ENCODE data around the gene MYL3.

Gene MYL3

DNA sequence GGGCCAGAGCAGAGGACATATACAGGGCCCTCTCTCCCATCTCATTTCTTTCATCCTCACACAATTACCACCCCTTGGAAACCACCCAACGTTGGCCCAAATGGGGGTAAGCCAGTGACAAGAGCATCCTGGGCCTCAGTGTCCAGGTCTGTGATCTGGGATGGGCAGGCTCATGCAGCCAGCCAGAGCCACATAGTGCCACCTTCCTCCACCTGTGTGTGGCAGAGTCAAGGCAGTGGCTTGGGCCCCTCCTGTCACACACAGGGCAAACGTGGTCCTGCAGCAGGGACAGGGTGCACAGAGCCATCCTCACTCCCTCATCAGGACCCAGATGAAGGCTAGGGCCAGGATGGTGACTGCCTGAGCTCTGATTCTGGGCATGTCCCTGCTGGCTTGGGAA, 2.3 kb upstream of the MYL3 start:
- Histone ChIP-seq H3K27me3 (replicated peaks; ENCODE audit: control insufficient read depth, insufficient read depth, low read length) (peaks cover 2% of the 10 kb centered on the region), H3K36me3 (ENCODE audit: control insufficient read depth, insufficient read depth, low read length) (no peaks in the 10 kb centered on the region), H3K4me3 (replicated peaks; ENCODE audit: low read depth, low read length) (no peak overlapping the region)
- TF ChIP-seq, protein P1, sequence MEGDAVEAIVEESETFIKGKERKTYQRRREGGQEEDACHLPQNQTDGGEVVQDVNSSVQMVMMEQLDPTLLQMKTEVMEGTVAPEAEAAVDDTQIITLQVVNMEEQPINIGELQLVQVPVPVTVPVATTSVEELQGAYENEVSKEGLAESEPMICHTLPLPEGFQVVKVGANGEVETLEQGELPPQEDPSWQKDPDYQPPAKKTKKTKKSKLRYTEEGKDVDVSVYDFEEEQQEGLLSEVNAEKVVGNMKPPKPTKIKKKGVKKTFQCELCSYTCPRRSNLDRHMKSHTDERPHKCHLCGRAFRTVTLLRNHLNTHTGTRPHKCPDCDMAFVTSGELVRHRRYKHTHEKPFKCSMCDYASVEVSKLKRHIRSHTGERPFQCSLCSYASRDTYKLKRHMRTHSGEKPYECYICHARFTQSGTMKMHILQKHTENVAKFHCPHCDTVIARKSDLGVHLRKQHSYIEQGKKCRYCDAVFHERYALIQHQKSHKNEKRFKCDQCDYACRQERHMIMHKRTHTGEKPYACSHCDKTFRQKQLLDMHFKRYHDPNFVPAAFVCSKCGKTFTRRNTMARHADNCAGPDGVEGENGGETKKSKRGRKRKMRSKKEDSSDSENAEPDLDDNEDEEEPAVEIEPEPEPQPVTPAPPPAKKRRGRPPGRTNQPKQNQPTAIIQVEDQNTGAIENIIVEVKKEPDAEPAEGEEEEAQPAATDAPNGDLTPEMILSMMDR (IDR thresholded peaks at IDR 0.05; ENCODE audit: insufficient read depth, low read length, poor library complexity, severe bottlenecking) = no peak
- DNase-seq (ENCODE audit: extremely low read depth, insufficient read length) = no peak

DNA sequence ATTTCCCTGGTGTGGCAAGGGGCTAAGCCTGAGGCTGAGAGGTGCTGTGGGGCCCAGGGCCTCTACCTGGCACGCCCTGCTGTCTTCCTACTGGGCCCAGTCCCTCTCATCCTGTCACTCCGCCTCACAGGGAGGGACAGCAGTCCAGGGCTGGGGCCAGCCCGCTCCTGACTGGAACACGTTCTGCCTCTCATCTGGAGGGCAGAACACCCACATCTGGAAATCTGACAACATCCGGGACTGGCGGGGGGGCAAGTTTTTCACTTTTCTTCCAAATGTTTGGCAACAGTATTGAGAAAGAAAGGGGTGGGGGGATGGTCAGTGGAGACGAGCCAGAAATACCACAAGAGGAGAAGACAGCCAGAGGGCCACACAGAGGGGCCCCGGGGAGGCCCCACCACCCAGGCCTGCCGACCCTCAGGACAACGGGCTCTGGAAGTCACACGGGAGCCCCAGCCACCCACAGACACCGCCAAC, 1.8 kb upstream of the MYL3 start:
- TF ChIP-seq, protein P1 (IDR thresholded peaks at IDR 0.05; ENCODE audit: insufficient read depth, low read length, poor library complexity, severe bottlenecking) = no peak
- no peak overlapping the region for H3K4me3 ChIP-seq (replicated peaks; ENCODE audit: low read depth, low read length)
- no peaks in the 10 kb centered on the region for H3K36me3 ChIP-seq (ENCODE audit: control insufficient read depth, insufficient read depth, low read length)

DNA sequence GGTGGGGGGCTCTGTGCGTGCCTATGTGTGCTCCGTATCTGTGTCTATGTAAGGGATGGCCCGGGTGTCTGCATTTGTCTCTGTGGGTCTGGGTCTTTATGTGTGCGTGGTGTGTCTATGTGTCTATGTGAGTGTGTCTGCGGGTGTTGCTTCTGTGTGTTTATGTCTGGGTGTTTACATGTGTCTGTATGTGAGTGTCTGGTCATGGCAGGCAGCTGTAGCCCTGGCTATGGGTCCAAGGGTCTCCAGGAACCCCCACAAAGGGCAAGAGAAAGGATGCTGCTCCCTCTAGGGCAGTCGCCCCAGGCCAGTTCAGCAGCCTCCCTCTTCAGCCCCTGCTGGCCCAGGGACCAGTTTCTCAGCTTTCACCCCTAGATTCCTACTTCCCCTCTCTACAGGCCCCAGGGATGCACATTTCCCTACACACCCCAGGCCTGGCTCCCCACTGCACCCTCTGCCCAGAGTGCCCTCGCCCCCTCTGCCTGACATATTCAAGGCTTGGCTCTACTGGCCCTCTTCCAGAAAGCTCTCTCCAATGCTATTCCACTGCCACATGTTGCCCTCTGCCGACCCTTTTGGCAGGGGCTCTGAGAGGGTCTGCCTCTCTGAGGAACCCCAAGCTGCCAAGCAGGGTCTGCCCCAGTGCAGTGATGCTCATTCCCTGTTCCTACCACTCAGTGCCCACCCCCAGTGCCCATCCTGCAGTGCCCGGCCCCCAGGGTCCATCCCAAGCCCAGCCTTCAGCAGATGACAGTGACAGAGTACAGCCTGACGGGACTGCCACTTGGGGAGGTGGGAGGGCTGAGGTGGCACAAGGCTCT, 1.0 kb upstream of the MYL3 start:
- TF ChIP-seq, protein P1 (IDR thresholded peaks at IDR 0.05; ENCODE audit: insufficient read depth, low read length, poor library complexity, severe bottlenecking) = no peak
- Histone ChIP-seq H3K4me3 (replicated peaks; ENCODE audit: low read depth, low read length) (no peak overlapping the region), H3K27me3 (replicated peaks; ENCODE audit: control insufficient read depth, insufficient read depth, low read length) (no peaks in the 10 kb centered on the region; the same call in 1 of the 2 replicates), H3K36me3 (ENCODE audit: control insufficient read depth, insufficient read depth, low read length) (no peaks in the 10 kb centered on the region)
- no peak for DNase-seq (ENCODE audit: extremely low read depth, insufficient read length)

More for the DNA sequence above, 1.8 kb upstream of the MYL3 start:
- DNase-seq (ENCODE audit: extremely low read depth, insufficient read length) = no peak
- H3K27me3 ChIP-seq (replicated peaks; ENCODE audit: control insufficient read depth, insufficient read depth, low read length) = peaks cover under 1% of the 10 kb centered on the region

DNA sequence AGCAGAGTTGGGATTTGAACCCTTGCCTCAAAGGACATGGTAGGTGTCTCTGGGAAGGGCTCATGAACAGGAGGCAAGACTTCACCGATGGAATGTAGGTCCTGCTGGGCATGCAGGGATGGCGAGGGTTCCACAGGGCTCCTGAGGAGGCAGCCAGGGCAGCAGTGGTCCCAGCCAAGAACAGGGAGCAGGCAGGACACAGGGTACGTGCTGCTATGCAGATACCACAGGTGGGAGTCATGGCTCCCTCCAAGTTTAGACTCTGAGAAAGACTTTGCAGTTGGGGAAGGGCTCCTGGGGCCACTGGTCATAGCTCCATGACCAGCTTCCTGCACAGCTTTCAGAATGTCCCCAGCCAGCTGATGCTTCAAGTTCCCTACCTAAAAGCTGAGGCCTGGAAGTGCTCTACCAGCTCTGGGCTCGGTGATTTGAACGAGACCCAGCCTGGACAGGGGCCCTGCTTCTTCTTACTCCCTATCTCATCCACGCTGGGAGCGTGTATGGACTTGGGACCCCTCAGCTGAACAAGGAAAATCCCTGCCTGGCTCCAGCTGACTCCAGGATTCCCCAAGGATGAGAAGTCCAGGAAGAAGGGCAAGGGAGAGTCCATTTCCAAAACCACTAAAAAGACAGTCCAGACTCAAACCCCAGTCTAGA, 747 bp downstream of the MYL3 start:
- Histone ChIP-seq H3K36me3 (ENCODE audit: control insufficient read depth, insufficient read depth, low read length) (no peaks in the 10 kb centered on the region), H3K27me3 (replicated peaks; ENCODE audit: control insufficient read depth, insufficient read depth, low read length) (no peaks in the 10 kb centered on the region; the same call in 1 of the 2 replicates), H3K4me3 (replicated peaks; ENCODE audit: low read depth, low read length) (no peak overlapping the region)
- TF ChIP-seq, protein P1 (IDR thresholded peaks at IDR 0.05; ENCODE audit: insufficient read depth, low read length, poor library complexity, severe bottlenecking) = no peak
- DNase-seq (ENCODE audit: extremely low read depth, insufficient read length) = no peak

DNA sequence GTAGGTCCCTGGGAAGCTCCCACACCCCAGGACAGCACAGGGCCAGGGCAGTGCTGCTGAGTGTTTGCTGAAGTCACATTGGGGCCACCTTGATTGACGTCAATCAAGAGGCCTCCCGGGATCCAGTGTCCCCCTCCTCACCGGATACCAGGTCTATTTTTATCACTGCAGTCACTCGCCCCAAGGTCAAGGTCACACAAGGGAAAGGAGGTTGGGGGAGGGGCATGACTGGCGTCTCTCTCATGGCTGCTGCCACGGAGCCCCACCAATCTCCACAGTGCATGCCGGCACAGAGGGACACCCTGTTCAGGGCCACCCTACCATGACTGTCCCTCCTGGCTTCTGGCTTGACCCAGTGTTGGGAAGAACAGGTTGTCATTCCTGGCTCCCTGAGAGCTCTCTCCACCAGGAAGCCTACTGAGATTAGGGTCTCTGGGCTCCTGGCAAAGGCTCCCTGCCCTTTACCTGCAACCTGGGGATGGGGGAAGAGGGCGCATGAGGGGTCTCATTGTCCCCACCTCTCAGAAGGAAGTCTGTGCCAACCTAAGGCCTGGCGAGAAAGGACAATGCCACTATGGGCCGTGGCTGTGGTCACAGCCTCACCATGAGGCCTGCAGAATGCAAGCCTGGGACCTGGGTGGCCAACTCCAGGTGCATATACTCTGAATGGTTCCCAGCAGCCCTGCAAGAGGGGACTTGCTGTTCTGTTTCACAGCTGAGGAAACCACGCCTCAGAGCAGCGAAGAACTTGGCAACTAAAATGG, 1.5 kb downstream of the MYL3 start:
- Histone ChIP-seq H3K4me3 (replicated peaks; ENCODE audit: low read depth, low read length) (no peak overlapping the region), H3K36me3 (ENCODE audit: control insufficient read depth, insufficient read depth, low read length) (no peaks in the 10 kb centered on the region), H3K27me3 (replicated peaks; ENCODE audit: control insufficient read depth, insufficient read depth, low read length) (no peaks in the 10 kb centered on the region; the same call in 1 of the 2 replicates)
- TF ChIP-seq, protein P1 (IDR thresholded peaks at IDR 0.05; ENCODE audit: insufficient read depth, low read length, poor library complexity, severe bottlenecking) = no peak
- DNase-seq (ENCODE audit: extremely low read depth, insufficient read length) = no peak

Measured in GM06990 (cell line).